IMR-90 (cell line): ENCODE results near the gene EBF4. TPM values are rescaled to one million over a fixed set of nuclear protein-coding genes. Genes with fewer than 3 reads are reported as not detected.
"Not testable (repeated sequence)": the region's sequence is repeated elsewhere in the genome, so short reads cannot be mapped to it uniquely, and the experiment has no call there.

Experiments
- ATAC-seq: fragments of 200-7000 bp; cut with Tn5 transposase; 2 replicates; pipeline ENCODE4 v1.9.1; 2020; ENCODE audit warnings: low read depth, mild to moderate bottlenecking, moderate library complexity
- BruUV-seq: library from RNA; stranded (reverse); fragments of 400-500 nt; replicated peaks from 2 replicates; lab custom pipeline; 2021; lab: Mats Ljungman, UMichigan
- CTCF ChIA-PET: fragments of 300-600 bp; formaldehyde crosslinking; extraction: SDS; loops from one replicate; lab custom pipeline; 2021; ENCODE audit warnings: antibody characterized with exemption; lab: Yijun Ruan, JAX
- POLR2A ChIA-PET: fragments of 300-600 bp; sonication (Branson Sonifier 250); formaldehyde crosslinking; loops from one replicate; lab custom pipeline; 2022; ENCODE audit warnings: antibody characterized with exemption; ENCODE audit not compliant: unreplicated experiment; lab: Charles Lee
- DNase-seq: peaks from one replicate; pipeline ENCODE4 v3.0.0; 2013
- H2AFZ ChIP-seq: replicated peaks from 2 replicates; pipeline ENCODE3; 2013; ENCODE audit warnings: low read length, mild to moderate bottlenecking; ENCODE audit not compliant: poor library complexity
- H2AK5ac ChIP-seq: 2 replicates; pipeline ENCODE4 v1.6.1; 2013; ENCODE audit warnings: low read depth, low read length, inconsistent platforms
- H2AK9ac ChIP-seq: replicated peaks from 2 replicates; pipeline ENCODE3; 2013; ENCODE audit warnings: mild to moderate bottlenecking, low read depth, low read length, moderate library complexity; ENCODE audit not compliant: poor library complexity
- H2BK120ac ChIP-seq: 2 replicates; pipeline ENCODE4 v1.6.1; 2013; ENCODE audit warnings: low read depth, low read length, inconsistent platforms
- H2BK15ac ChIP-seq: 3 replicates; pipeline ENCODE4 v1.6.1; 2013; ENCODE audit warnings: low read depth, low read length, inconsistent platforms
- H2BK20ac ChIP-seq: 2 replicates; pipeline ENCODE4 v1.6.1; 2013; ENCODE audit warnings: low read depth, mild to moderate bottlenecking, inconsistent platforms, low read length, moderate library complexity
- H2BK5ac ChIP-seq: 2 replicates; pipeline ENCODE4 v1.6.1; 2013; ENCODE audit warnings: mild to moderate bottlenecking, low read depth, low read length, inconsistent platforms; ENCODE audit not compliant: poor library complexity, severe bottlenecking
- H3K14ac ChIP-seq: replicated peaks from 2 replicates; pipeline ENCODE4 v1.6.1; 2013; ENCODE audit warnings: low read depth, low read length, inconsistent platforms
- H3K18ac ChIP-seq: 2 replicates; pipeline ENCODE4 v1.6.1; 2013; ENCODE audit warnings: low read depth, low read length, control low read depth
- H3K23ac ChIP-seq: 2 replicates; pipeline ENCODE4 v1.6.1; 2013; ENCODE audit warnings: low read depth, low read length, inconsistent platforms
- H3K27ac ChIP-seq: 2 replicates; pipeline ENCODE4 v1.5.1; 2013; ENCODE audit warnings: mild to moderate bottlenecking, control low read depth, low read length; ENCODE audit not compliant: insufficient read depth
- H3K27me3 ChIP-seq: 2 replicates; pipeline ENCODE4 v1.6.1; 2013; ENCODE audit warnings: low read length; ENCODE audit not compliant: control insufficient read depth, insufficient read depth
- H3K36me3 ChIP-seq: 2 replicates; pipeline ENCODE4 v1.6.1; 2013; ENCODE audit warnings: low read length, mixed read lengths; ENCODE audit not compliant: control insufficient read depth, insufficient read depth
- H3K4ac ChIP-seq: 2 replicates; pipeline ENCODE4 v1.6.1; 2013; ENCODE audit warnings: low read depth, low read length, inconsistent platforms
- H3K4me1 ChIP-seq: 2 replicates; pipeline ENCODE4 v1.6.1; 2013; ENCODE audit warnings: low read length, mixed read lengths; ENCODE audit not compliant: control insufficient read depth, insufficient read depth
- H3K4me2 ChIP-seq: 2 replicates; pipeline ENCODE4 v1.6.1; 2013; ENCODE audit warnings: low read depth, mild to moderate bottlenecking, control low read depth, low read length, moderate library complexity
- H3K4me3 ChIP-seq: 2 replicates; pipeline ENCODE4 v1.5.1; 2013; ENCODE audit warnings: low read depth, mild to moderate bottlenecking, control low read depth, low read length, moderate library complexity; ENCODE audit not compliant: insufficient read depth
- H3K56ac ChIP-seq: 2 replicates; pipeline ENCODE4 v1.6.1; 2013; ENCODE audit warnings: low read length, inconsistent platforms; ENCODE audit not compliant: insufficient read depth; ENCODE audit errors: extremely low read depth
- H3K79me1 ChIP-seq, 2 experiments: 2 replicates each; pipeline ENCODE4 v1.6.1; 2013; ENCODE audit warnings: low read length in 2 of 2, inconsistent platforms in 1 of 2, low read depth in 1 of 2
- H3K9ac ChIP-seq: 2 replicates; pipeline ENCODE4 v1.6.1; 2013; ENCODE audit warnings: low read depth, low read length, control low read depth
- H3K9me1 ChIP-seq: 2 replicates; pipeline ENCODE4 v1.6.1; 2013; ENCODE audit warnings: low read length, inconsistent platforms; ENCODE audit not compliant: insufficient read depth
- H3K9me3 ChIP-seq: 2 replicates; pipeline ENCODE4 v1.6.1; 2013; ENCODE audit warnings: low read length; ENCODE audit not compliant: control insufficient read depth, insufficient read depth
- H4K20me1 ChIP-seq: 2 replicates; pipeline ENCODE4 v1.6.1; 2013; ENCODE audit warnings: low read length, inconsistent platforms; ENCODE audit not compliant: insufficient read depth
- H4K5ac ChIP-seq: 2 replicates; pipeline ENCODE4 v1.6.1; 2013; ENCODE audit warnings: mild to moderate bottlenecking, low read depth, low read length, control low read depth
- H4K8ac ChIP-seq, 2 experiments: 2 replicates each; pipeline ENCODE4 v1.6.1; 2013; ENCODE audit warnings: low read depth in 2 of 2, low read length in 2 of 2, control low read depth in 1 of 2, inconsistent platforms in 1 of 2
- H4K91ac ChIP-seq: 2 replicates; pipeline ENCODE4 v1.6.1; 2013; ENCODE audit warnings: low read depth, low read length, inconsistent platforms; ENCODE audit not compliant: insufficient read depth
- MAZ ChIP-seq: IDR thresholded peaks from 2 replicates; pipeline ENCODE4 v1.6.1; 2012; ENCODE audit warnings: low read depth, mild to moderate bottlenecking, low read length, improper control_type of control experiment, moderate library complexity, borderline replicate concordance
- NFE2L2 ChIP-seq: fragments of 150-350 bp; IDR thresholded peaks from 2 replicates; pipeline ENCODE4 v1.6.1; 2016; ENCODE audit warnings: low read depth, mild to moderate bottlenecking, low read length
- RFX5 ChIP-seq: IDR thresholded peaks from 2 replicates; pipeline ENCODE4 v1.8.0; 2012; ENCODE audit warnings: low read depth, mild to moderate bottlenecking, low read length, moderate library complexity
- SMC3 ChIP-seq: fragments of 150-350 bp; IDR thresholded peaks from 2 replicates; pipeline ENCODE4 v1.6.1; 2016; ENCODE audit warnings: low read depth, mild to moderate bottlenecking, antibody characterized with exemption, low read length, moderate library complexity
- WGBS, 2 experiments: methylation state at CpG; one replicate each; pipeline versions ENCODE4 v1.1.5 to v1.1.7; 2013; ENCODE audit warnings: missing lambda C conversion rate in 2 of 2; ENCODE audit not compliant: insufficient read length in 1 of 2; ENCODE audit errors: extremely low coverage in 2 of 2; 5-methylcytosine and 5-hydroxymethylcytosine counted together
- dilution Hi-C: fragments of 300-500 bp; cut with HindIII; formaldehyde crosslinking; loops from one replicate; pipeline ENCODE4 v1.14.3; 2018; ENCODE audit warnings: low sequenced_read_pairs; ENCODE audit not compliant: unreplicated experiment
- in situ Hi-C: fragments of 300-500 bp; cut with MboI; formaldehyde crosslinking; loops from 3 replicates; pipeline ENCODE4 v1.14.3; 2019; ENCODE audit warnings: low sequenced_read_pairs, inconsistent platforms, mixed read lengths
- intact Hi-C: fragments of 100-400 bp; cut with micrococcal nuclease; formaldehyde crosslinking; loops from 2 replicates; pipeline ENCODE4 v1.10.0; 2022
- polyA plus RNA-seq, 3 experiments: library from polyadenylated mRNA; depleted of rRNA; stranded (reverse); fragments of >200 nt; gene quantifications; 2 replicates each; pipeline ENCODE4 v1.2.3, GENCODE V29; 2012; ENCODE audit warnings: low replicate concordance in 1 of 3
- total RNA-seq: library from RNA; depleted of rRNA; stranded (reverse); fragments of >200 nt; gene quantifications from 2 replicates; pipeline ENCODE4 v1.2.3, GENCODE V29; 2012
- TF ChIP-seq, protein P1 (sequence below): conservative IDR thresholded peaks from 2 replicates; pipeline ENCODE4 v1.5.1; 2012; ENCODE audit warnings: mild to moderate bottlenecking, low read depth, low read length, improper control_type of control experiment

EBF4 gene
- total and polyA plus RNA-seq, 2 of the 4 experiments (the other 2 are of a cell fraction), result 0.18 to 1.1 TPM

- no peak overlapping the region for H3K4ac ChIP-seq
- dilution Hi-C loops, result no loop called here
- BruUV-seq, result no TSS peak
- H3K27ac ChIP-seq, result no peak overlapping the region
- H3K4me3 ChIP-seq, result no peak overlapping the region
- H2BK5ac ChIP-seq, result no peak overlapping the region
- no peak overlapping the region for H3K14ac ChIP-seq
- in situ Hi-C loops, result no loop called here
- no peak overlapping the region for H4K8ac ChIP-seq
- no peak overlapping the region for H3K4me2 ChIP-seq
- peaks cover 3% of the 10 kb centered on the region; the same call in 1 of the 2 replicates for H3K4me1 ChIP-seq
- no peak overlapping the region for H2AK5ac ChIP-seq
- ATAC-seq, result no peak
- no peaks in the 10 kb centered on the region for H3K36me3 ChIP-seq
- H3K18ac ChIP-seq, result no peak overlapping the region
- intact Hi-C loops, result loop anchor here (2.0 kb wide), 1 partner anchor 18 kb away; no protein-coding TSS in a partner anchor
- CTCF ChIA-PET, result no interaction called here
- WGBS, 2 experiments, result no CpG with 5 or more reads among the region's 5 CpGs
- TF ChIP-seq, protein P1, sequence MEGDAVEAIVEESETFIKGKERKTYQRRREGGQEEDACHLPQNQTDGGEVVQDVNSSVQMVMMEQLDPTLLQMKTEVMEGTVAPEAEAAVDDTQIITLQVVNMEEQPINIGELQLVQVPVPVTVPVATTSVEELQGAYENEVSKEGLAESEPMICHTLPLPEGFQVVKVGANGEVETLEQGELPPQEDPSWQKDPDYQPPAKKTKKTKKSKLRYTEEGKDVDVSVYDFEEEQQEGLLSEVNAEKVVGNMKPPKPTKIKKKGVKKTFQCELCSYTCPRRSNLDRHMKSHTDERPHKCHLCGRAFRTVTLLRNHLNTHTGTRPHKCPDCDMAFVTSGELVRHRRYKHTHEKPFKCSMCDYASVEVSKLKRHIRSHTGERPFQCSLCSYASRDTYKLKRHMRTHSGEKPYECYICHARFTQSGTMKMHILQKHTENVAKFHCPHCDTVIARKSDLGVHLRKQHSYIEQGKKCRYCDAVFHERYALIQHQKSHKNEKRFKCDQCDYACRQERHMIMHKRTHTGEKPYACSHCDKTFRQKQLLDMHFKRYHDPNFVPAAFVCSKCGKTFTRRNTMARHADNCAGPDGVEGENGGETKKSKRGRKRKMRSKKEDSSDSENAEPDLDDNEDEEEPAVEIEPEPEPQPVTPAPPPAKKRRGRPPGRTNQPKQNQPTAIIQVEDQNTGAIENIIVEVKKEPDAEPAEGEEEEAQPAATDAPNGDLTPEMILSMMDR, result no peak
- TF ChIP-seq SMC3 (no peak), MAZ (no peak), NFE2L2 (no peak), RFX5 (no peak)
- no peak overlapping the region for H2AK9ac ChIP-seq
- H4K91ac ChIP-seq, result no peak overlapping the region
- no peak overlapping the region for H2BK20ac ChIP-seq
- H3K9me1 ChIP-seq, result no peaks in the 10 kb centered on the region
- no peaks in the 10 kb centered on the region for H4K20me1 ChIP-seq
- no peak overlapping the region for H3K9ac ChIP-seq
- POLR2A ChIA-PET, result no interaction called here
- no peak overlapping the region for H2BK120ac ChIP-seq
- H3K9me3 ChIP-seq, result no peaks in the 10 kb centered on the region
- no peak for DNase-seq
- no peak overlapping the region for H4K5ac ChIP-seq
- no peaks in the 10 kb centered on the region for H3K79me1 ChIP-seq
- H3K27me3 ChIP-seq, result peaks cover 21% of the 10 kb centered on the region
- H2AFZ ChIP-seq, result no peak overlapping the region
- H3K56ac ChIP-seq, result no peak overlapping the region
- no peak overlapping the region for H3K23ac ChIP-seq
- no peak overlapping the region for H2BK15ac ChIP-seq
Observed at GRCh38 chr20:2768632-2769015, 76.0 kb downstream of the EBF4 start.

DNA sequence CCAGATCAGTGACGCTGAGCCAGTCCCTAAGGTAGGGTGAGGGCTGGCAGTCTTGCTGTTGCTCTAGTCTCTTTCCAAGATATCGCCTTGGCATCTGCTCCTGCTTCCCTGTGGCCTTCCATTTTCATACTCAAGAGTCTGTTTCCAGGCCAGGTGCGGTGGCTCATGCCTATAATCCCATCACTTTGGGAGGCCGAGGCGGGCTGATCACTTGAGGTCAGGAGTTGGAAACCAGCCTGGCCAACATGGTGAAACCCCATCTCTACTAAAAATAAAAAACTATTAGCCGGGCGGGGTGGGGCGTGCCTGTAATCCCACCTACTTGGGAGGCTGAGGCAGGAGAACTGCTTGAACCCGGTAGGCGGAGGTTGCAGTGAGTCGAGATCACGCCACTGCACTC, 77.5 kb downstream of the EBF4 start:
- H2AK5ac ChIP-seq, intact Hi-C loops, H2AFZ ChIP-seq, H2BK15ac ChIP-seq, dilution Hi-C loops, H3K9me1 ChIP-seq, in situ Hi-C loops, BruUV-seq, H3K4me2 ChIP-seq, H2AK9ac ChIP-seq, H2BK20ac ChIP-seq, ATAC-seq, H4K91ac ChIP-seq, POLR2A ChIA-PET, H3K9me3 ChIP-seq, DNase-seq, H3K9ac ChIP-seq, H3K79me1 ChIP-seq, H4K8ac ChIP-seq, H3K4ac ChIP-seq, H3K18ac ChIP-seq, H3K4me1 ChIP-seq, H3K36me3 ChIP-seq, H3K23ac ChIP-seq, H3K14ac ChIP-seq, H4K20me1 ChIP-seq, H4K5ac ChIP-seq, H3K56ac ChIP-seq, H2BK120ac ChIP-seq, H3K27ac ChIP-seq, H3K4me3 ChIP-seq, H2BK5ac ChIP-seq: not testable (repeated sequence)
- CTCF ChIA-PET, result interaction anchor here (0.7 kb wide), 1 partner anchor 9 kb away, joined by 3 read pairs; no protein-coding TSS in a partner anchor
- WGBS, 2 experiments, result 93% methylated on average over 5 of the region's 12 CpGs; no CpG with 5 or more reads in 1 of the 2 experiments
- peaks cover 14% of the 10 kb centered on the region for H3K27me3 ChIP-seq
